Breast epithelium (tissue), 4 donors: ENCODE measurements around the gene KIF5A. TPM values are rescaled to one million over a fixed set of nuclear protein-coding genes. Genes with fewer than 3 reads are reported as not detected.

Experiments
- DNase-seq, 2 donors: peaks; one replicate each; pipeline ENCODE4 v3.0.0-alpha.2; 2019; ENCODE audit warnings: low spot score in 2 of 2
- H3K27ac ChIP-seq, 2 donors: fragments of 200-600 bp; sonication (generic) in 1 of 2; one replicate each; pipeline ENCODE4 v1.5.1; 2016 to 2019; ENCODE audit warnings: mild to moderate bottlenecking in 1 of 2
- H3K27me3 ChIP-seq, 2 donors: fragments of 200-600 bp; sonication (generic) in 1 of 2; one replicate each; pipeline versions ENCODE4 v1.5.1 to v1.6.0; 2017 to 2019; ENCODE audit warnings: control low read depth in 1 of 2, mild to moderate bottlenecking in 1 of 2
- H3K36me3 ChIP-seq: fragments of 200-600 bp; one replicate; pipeline ENCODE4 v1.5.1; 2019
- H3K4me1 ChIP-seq, 2 donors: fragments of 200-600 bp; sonication (generic); one replicate each; pipeline ENCODE4 v1.5.1; 2016 to 2019; ENCODE audit warnings: control low read depth in 1 of 2
- H3K4me3 ChIP-seq, 3 donors: fragments of 200-600 bp; sonication (generic); 1 replicate in 2 of 3; 2 replicates in 1 of 3; pipeline ENCODE4 v1.5.1; 2016 to 2019; ENCODE audit warnings: mild to moderate bottlenecking in 3 of 3, moderate library complexity in 2 of 3
- H3K9me3 ChIP-seq, 2 donors: fragments of 200-600 bp; sonication (generic) in 1 of 2; one replicate each; pipeline ENCODE4 v1.5.1; 2016 to 2019; ENCODE audit warnings: control low read depth in 1 of 2
- CTCF ChIP-seq, 3 donors: fragments of 450-650 bp; IDR thresholded peaks; one replicate each; pipeline ENCODE4 v1.5.1; 2016 to 2017; ENCODE audit warnings: antibody characterized with exemption in 3 of 3, mild to moderate bottlenecking in 3 of 3, moderate library complexity in 3 of 3
- POLR2A ChIP-seq: fragments of 450-650 bp; IDR thresholded peaks from one replicate; pipeline ENCODE4 v1.6.1; 2016; ENCODE audit warnings: antibody characterized with exemption, mild to moderate bottlenecking, moderate library complexity
- POLR2AphosphoS5 ChIP-seq, 3 donors: sonication (generic); formaldehyde crosslinking; IDR thresholded peaks; one replicate each; pipeline ENCODE4 v1.6.1; 2017; ENCODE audit warnings: antibody characterized with exemption in 3 of 3
- intact Hi-C: fragments of 100-400 bp; cut with DNase I; formaldehyde crosslinking; loops from one replicate; pipeline ENCODE4 v1.15.1; 2023; ENCODE audit warnings: low total_unique reads
- total RNA-seq, 3 donors: library from RNA; depleted of rRNA; stranded (reverse); fragments of >200 nt; gene quantifications; one replicate each; pipeline ENCODE4 v1.1.0, GENCODE V29; 2016

KIF5A gene
- total RNA-seq, 3 donors from 2014 or later: 0.98 to 1.2 TPM; not detected in 1

GRCh38 chr12:57606821-57607220 lies 57.0 kb downstream of the KIF5A start:
- no peaks in the 10 kb centered on the region for H3K27me3 ChIP-seq
- intact Hi-C loops: no loop called here
- H3K36me3 ChIP-seq: no peaks in the 10 kb centered on the region
- H3K9me3 ChIP-seq: no peaks in the 10 kb centered on the region
- H3K4me1 ChIP-seq: peaks cover 0 to 4% of the 10 kb centered on the region in 2 donors
- TF ChIP-seq CTCF (IDR thresholded peaks at IDR 0.05) (no peak), POLR2AphosphoS5 (IDR thresholded peaks at IDR 0.05) (no peak), POLR2A (no peak)
- no peak overlapping the region for H3K4me3 ChIP-seq
- DNase-seq: no peak
- no peak overlapping the region for H3K27ac ChIP-seq

GRCh38 chr12:57607958-57608663 lies 58.3 kb downstream of the KIF5A start:
- TF ChIP-seq CTCF (IDR thresholded peaks at IDR 0.05) (no peak), POLR2A (no peak), POLR2AphosphoS5 (IDR thresholded peaks at IDR 0.05) (no peak)
- intact Hi-C loops: no loop called here
- Histone ChIP-seq H3K27ac (peak overlapping the region in 1 of 2 donors; percentile 9), H3K27me3 (no peaks in the 10 kb centered on the region), H3K4me1 (peaks cover 0 to 4% of the 10 kb centered on the region in 2 donors), H3K9me3 (no peaks in the 10 kb centered on the region), H3K36me3 (no peaks in the 10 kb centered on the region), H3K4me3 (no peak overlapping the region)
- no peak for DNase-seq

GRCh38 chr12:57609101-57609780 lies 59.4 kb downstream of the KIF5A start:
- DNase-seq: no peak

GRCh38 chr12:57609781-57610553 lies 60.1 kb downstream of the KIF5A start:
- TF ChIP-seq CTCF (IDR thresholded peaks at IDR 0.05) (no peak), POLR2AphosphoS5 (IDR thresholded peaks at IDR 0.05) (no peak), POLR2A (no peak)
- no peaks in the 10 kb centered on the region for H3K9me3 ChIP-seq
- peak overlapping the region; percentile 57 to 90 (median 77) for H3K4me3 ChIP-seq
- H3K36me3 ChIP-seq: no peaks in the 10 kb centered on the region
- intact Hi-C loops: no loop called here
- H3K27me3 ChIP-seq: no peaks in the 10 kb centered on the region
- no peaks in the 10 kb centered on the region for H3K4me1 ChIP-seq
- peak overlapping the region; percentile 85 to 96 for H3K27ac ChIP-seq
- no peak for DNase-seq

More at GRCh38 chr12:57609101-57609780, 59.4 kb downstream of the KIF5A start:
- no peaks in the 10 kb centered on the region for H3K36me3 ChIP-seq
- H3K4me3 ChIP-seq: peak overlapping the region; percentile 57 to 90 (median 77)
- no peaks in the 10 kb centered on the region for H3K9me3 ChIP-seq
- peak overlapping the region; percentile 85 to 96 for H3K27ac ChIP-seq
- TF ChIP-seq POLR2A (no peak), CTCF (IDR thresholded peaks at IDR 0.05) (no peak), POLR2AphosphoS5 (IDR thresholded peaks at IDR 0.05) (no peak)
- H3K4me1 ChIP-seq: no peaks in the 10 kb centered on the region
- intact Hi-C loops: no loop called here
- no peaks in the 10 kb centered on the region for H3K27me3 ChIP-seq
